ENCODE data around the gene DHRSX.

The DHRSX gene

DNA sequence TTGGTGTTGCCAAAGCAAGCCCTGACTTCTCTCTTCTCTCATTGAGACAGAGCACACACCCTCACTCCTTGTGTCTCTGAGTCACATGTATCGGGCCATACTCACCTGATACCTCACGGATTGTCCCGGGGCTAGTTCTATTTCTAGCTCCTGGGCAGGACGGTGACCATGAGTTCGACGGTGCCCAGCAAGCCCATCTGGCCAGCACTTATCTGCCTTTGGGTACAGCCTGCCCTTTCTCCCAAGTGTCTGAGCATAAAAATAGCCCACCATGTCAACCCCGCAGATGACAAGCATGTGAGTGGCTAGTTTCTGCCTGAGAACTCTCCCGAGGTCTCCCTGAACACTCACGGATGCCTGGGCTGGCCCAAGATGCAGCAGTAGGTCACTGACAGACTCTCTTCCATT, 158.5 kb downstream of the DHRSX start:
- H3K4ac ChIP-seq (ENCODE audit: low read length), result no peak overlapping the region
- no peak overlapping the region for H2BK120ac ChIP-seq (ENCODE audit: low read depth, low read length)
- no peak overlapping the region for H3K27ac ChIP-seq (replicated peaks; ENCODE audit: low read length)
- H3K4me2 ChIP-seq (ENCODE audit: insufficient read depth, low read length, poor library complexity, severe bottlenecking), result no peak overlapping the region
- H3K9me3 ChIP-seq (replicated peaks in 1 of 2; ENCODE audit: control insufficient read depth in 2 of 2, insufficient read depth in 1 of 2, low read depth in 1 of 2, low read length in 2 of 2), result peaks cover 5 to 24% of the 10 kb centered on the region in 2 donors
- H2BK12ac ChIP-seq (ENCODE audit: low read length), result no peak overlapping the region
- no peak overlapping the region for H3K4me3 ChIP-seq (ENCODE audit: low read length in 2 of 2)
- H3K9ac ChIP-seq (ENCODE audit: low read depth, low read length, poor library complexity), result no peak overlapping the region
- no peak overlapping the region for H3K23ac ChIP-seq (ENCODE audit: low read depth, low read length, poor library complexity)
- H3K79me1 ChIP-seq (ENCODE audit: low read depth, low read length), result peaks cover 2% of the 10 kb centered on the region
- H3K36me3 ChIP-seq (replicated peaks in 1 of 2; ENCODE audit: control insufficient read depth in 2 of 2, insufficient read depth in 2 of 2, low read length in 2 of 2), result no peaks in the 10 kb centered on the region
- peaks cover 0 to 2% of the 10 kb centered on the region in 2 donors for H3K4me1 ChIP-seq (ENCODE audit: control insufficient read depth in 2 of 2, insufficient read depth in 1 of 2, low read depth in 1 of 2, low read length in 2 of 2)
- no peak overlapping the region for H2BK5ac ChIP-seq (ENCODE audit: low read length)
- WGBS, 2 donors (ENCODE audit: extremely low coverage in 2 of 2, insufficient read length in 2 of 2, insufficient replicate concordance in 1 of 2), result no CpG with 5 or more reads among the region's 9 CpGs
- H2AK5ac ChIP-seq (ENCODE audit: low read depth, low read length), result no peak overlapping the region
- peak overlapping the region; percentile 55 for H3K18ac ChIP-seq (ENCODE audit: low read length)
- H3K27me3 ChIP-seq (ENCODE audit: control insufficient read depth in 3 of 3, insufficient read depth in 3 of 3, low read depth in 1 of 3, low read length in 3 of 3), result no peaks in the 10 kb centered on the region
- no peak overlapping the region for H3K14ac ChIP-seq (ENCODE audit: low read length)
- no peak overlapping the region for H4K91ac ChIP-seq (ENCODE audit: low read depth, low read length, poor library complexity)
- no peak overlapping the region for H4K8ac ChIP-seq (ENCODE audit: low read depth, low read length)
- H2BK15ac ChIP-seq (ENCODE audit: low read length), result no peak overlapping the region
- no peak for DNase-seq (ENCODE audit: low spot score)
- H2AFZ ChIP-seq (ENCODE audit: low read length), result no peak overlapping the region

DNA sequence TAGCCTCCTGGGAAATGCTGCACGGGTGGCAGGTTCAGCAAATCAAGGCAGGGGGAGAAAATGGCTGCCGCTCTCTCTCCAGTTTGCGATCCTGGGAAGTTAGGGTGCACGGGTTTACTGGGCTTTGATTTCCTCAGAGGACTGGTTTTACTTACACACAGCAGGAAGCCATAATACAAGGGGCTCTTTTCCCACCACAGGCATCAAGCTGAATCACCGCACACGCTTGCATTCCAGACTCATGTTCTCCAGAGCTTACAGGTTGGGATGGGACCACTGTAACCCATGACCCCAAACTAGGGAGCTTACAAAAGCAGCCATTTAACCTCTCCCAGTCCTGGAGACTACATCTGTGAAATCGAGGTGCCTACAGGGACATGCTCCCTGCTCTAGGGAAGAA, 159.8 kb downstream of the DHRSX start:
- Histone ChIP-seq H2AFZ (ENCODE audit: low read length) (no peak overlapping the region), H3K27me3 (ENCODE audit: control insufficient read depth in 3 of 3, insufficient read depth in 3 of 3, low read depth in 1 of 3, low read length in 3 of 3) (no peaks in the 10 kb centered on the region)
- no CpG with 5 or more reads among the region's 7 CpGs for WGBS, 2 donors (ENCODE audit: extremely low coverage in 2 of 2, insufficient read length in 2 of 2, insufficient replicate concordance in 1 of 2)

DNA sequence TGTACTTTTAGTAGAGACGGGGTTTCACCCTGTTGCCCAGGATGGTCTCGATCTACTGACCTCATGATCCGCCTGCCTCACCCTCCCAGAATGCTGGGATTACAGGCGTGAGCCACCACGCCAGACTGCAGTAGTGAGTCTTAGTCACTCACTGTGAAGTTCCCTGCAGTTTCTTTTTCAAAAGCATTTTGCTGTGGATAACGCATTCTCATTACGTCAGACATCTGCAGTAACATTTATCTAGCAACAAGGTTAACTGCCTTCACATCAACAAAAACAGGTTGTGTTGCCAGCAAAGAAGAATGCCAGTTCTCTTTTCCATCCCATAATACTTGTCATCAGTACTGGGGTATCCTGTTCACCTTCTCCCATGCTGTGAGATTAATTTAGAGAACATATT, 164.6 kb downstream of the DHRSX start:
- no CpG with 5 or more reads among the region's 7 CpGs for WGBS, 2 donors (ENCODE audit: extremely low coverage in 2 of 2, insufficient read length in 2 of 2, insufficient replicate concordance in 1 of 2)
- Histone ChIP-seq H4K91ac (ENCODE audit: low read depth, low read length, poor library complexity) (no peak overlapping the region), H3K18ac (ENCODE audit: low read length) (no peak overlapping the region), H3K14ac (ENCODE audit: low read length) (no peak overlapping the region), H3K27me3 (ENCODE audit: control insufficient read depth in 3 of 3, insufficient read depth in 3 of 3, low read depth in 1 of 3, low read length in 3 of 3) (no peaks in the 10 kb centered on the region), H2BK5ac (ENCODE audit: low read length) (no peak overlapping the region), H3K9me3 (replicated peaks in 1 of 2; ENCODE audit: control insufficient read depth in 2 of 2, insufficient read depth in 1 of 2, low read depth in 1 of 2, low read length in 2 of 2) (peaks cover 3 to 10% of the 10 kb centered on the region in 2 donors), H2BK12ac (ENCODE audit: low read length) (no peak overlapping the region), H2BK120ac (ENCODE audit: low read depth, low read length) (no peak overlapping the region), H3K4me1 (ENCODE audit: control insufficient read depth in 2 of 2, insufficient read depth in 1 of 2, low read depth in 1 of 2, low read length in 2 of 2) (peaks cover 0 to 4% of the 10 kb centered on the region in 2 donors), H2AK5ac (ENCODE audit: low read depth, low read length) (no peak overlapping the region), H4K8ac (ENCODE audit: low read depth, low read length) (no peak overlapping the region), H2BK15ac (ENCODE audit: low read length) (no peak overlapping the region), H3K27ac (replicated peaks; ENCODE audit: low read length) (no peak overlapping the region), H2AFZ (ENCODE audit: low read length) (no peak overlapping the region), H3K4me3 (ENCODE audit: low read length in 2 of 2) (no peak overlapping the region), H3K9ac (ENCODE audit: low read depth, low read length, poor library complexity) (no peak overlapping the region), H3K4ac (ENCODE audit: low read length) (no peak overlapping the region), H3K36me3 (replicated peaks in 1 of 2; ENCODE audit: control insufficient read depth in 2 of 2, insufficient read depth in 2 of 2, low read length in 2 of 2) (no peaks in the 10 kb centered on the region), H3K4me2 (ENCODE audit: insufficient read depth, low read length, poor library complexity, severe bottlenecking) (no peak overlapping the region), H3K79me1 (ENCODE audit: low read depth, low read length) (no peaks in the 10 kb centered on the region), H3K23ac (ENCODE audit: low read depth, low read length, poor library complexity) (no peak overlapping the region)
- no peak for DNase-seq (ENCODE audit: low spot score)

More for the DNA sequence above, 159.8 kb downstream of the DHRSX start:
- H4K91ac ChIP-seq (ENCODE audit: low read depth, low read length, poor library complexity), result no peak overlapping the region
- no peak overlapping the region for H3K9ac ChIP-seq (ENCODE audit: low read depth, low read length, poor library complexity)
- H2BK5ac ChIP-seq (ENCODE audit: low read length), result no peak overlapping the region
- H3K4me3 ChIP-seq (ENCODE audit: low read length in 2 of 2), result no peak overlapping the region
- no peak overlapping the region for H2BK15ac ChIP-seq (ENCODE audit: low read length)
- no peak overlapping the region for H3K14ac ChIP-seq (ENCODE audit: low read length)
- no peak overlapping the region for H3K4me2 ChIP-seq (ENCODE audit: insufficient read depth, low read length, poor library complexity, severe bottlenecking)
- no peak overlapping the region for H3K27ac ChIP-seq (replicated peaks; ENCODE audit: low read length)
- H3K9me3 ChIP-seq (replicated peaks in 1 of 2; ENCODE audit: control insufficient read depth in 2 of 2, insufficient read depth in 1 of 2, low read depth in 1 of 2, low read length in 2 of 2), result peaks cover 5 to 21% of the 10 kb centered on the region in 2 donors
- no peak overlapping the region for H4K8ac ChIP-seq (ENCODE audit: low read depth, low read length)
- no peak overlapping the region for H2BK120ac ChIP-seq (ENCODE audit: low read depth, low read length)
- H2AK5ac ChIP-seq (ENCODE audit: low read depth, low read length), result no peak overlapping the region
- DNase-seq (ENCODE audit: low spot score), result no peak
- H3K36me3 ChIP-seq (replicated peaks in 1 of 2; ENCODE audit: control insufficient read depth in 2 of 2, insufficient read depth in 2 of 2, low read length in 2 of 2), result no peaks in the 10 kb centered on the region
- no peak overlapping the region for H3K18ac ChIP-seq (ENCODE audit: low read length)
- no peak overlapping the region for H2BK12ac ChIP-seq (ENCODE audit: low read length)
- no peak overlapping the region for H3K23ac ChIP-seq (ENCODE audit: low read depth, low read length, poor library complexity)
- no peak overlapping the region for H3K4ac ChIP-seq (ENCODE audit: low read length)
- H3K4me1 ChIP-seq (ENCODE audit: control insufficient read depth in 2 of 2, insufficient read depth in 1 of 2, low read depth in 1 of 2, low read length in 2 of 2), result peaks cover 0 to 2% of the 10 kb centered on the region in 2 donors
- H3K79me1 ChIP-seq (ENCODE audit: low read depth, low read length), result peaks cover 2% of the 10 kb centered on the region

DNA sequence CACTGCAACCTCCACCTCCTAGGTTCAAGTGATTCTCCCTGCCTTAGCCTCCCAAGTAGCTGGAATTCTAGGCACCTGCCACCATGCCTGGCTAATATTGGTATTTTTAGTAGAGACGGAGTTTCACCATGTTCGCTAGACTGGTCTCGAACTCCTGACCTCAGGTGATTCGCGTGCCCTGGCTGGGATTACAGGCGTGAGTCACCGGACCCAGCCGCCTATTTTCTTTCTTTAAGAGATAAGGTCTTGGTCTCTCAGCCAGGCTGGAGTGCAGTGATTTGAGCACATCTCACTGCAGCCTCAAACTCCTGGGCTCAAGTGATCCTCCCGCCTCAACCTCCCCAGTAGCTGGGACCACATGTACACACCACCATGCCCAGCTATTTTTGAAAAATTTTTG, 166.5 kb downstream of the DHRSX start:
- Histone ChIP-seq H3K9ac (ENCODE audit: low read depth, low read length, poor library complexity) (no peak overlapping the region), H4K91ac (ENCODE audit: low read depth, low read length, poor library complexity) (no peak overlapping the region)

More for the DNA sequence above, 166.5 kb downstream of the DHRSX start:
- Histone ChIP-seq H4K8ac (ENCODE audit: low read depth, low read length) (no peak overlapping the region), H2AFZ (ENCODE audit: low read length) (no peak overlapping the region), H3K23ac (ENCODE audit: low read depth, low read length, poor library complexity) (no peak overlapping the region), H2BK12ac (ENCODE audit: low read length) (no peak overlapping the region), H3K36me3 (replicated peaks in 1 of 2; ENCODE audit: control insufficient read depth in 2 of 2, insufficient read depth in 2 of 2, low read length in 2 of 2) (no peaks in the 10 kb centered on the region), H2AK5ac (ENCODE audit: low read depth, low read length) (no peak overlapping the region), H2BK120ac (ENCODE audit: low read depth, low read length) (no peak overlapping the region), H2BK5ac (ENCODE audit: low read length) (no peak overlapping the region), H3K27me3 (ENCODE audit: control insufficient read depth in 3 of 3, insufficient read depth in 3 of 3, low read depth in 1 of 3, low read length in 3 of 3) (no peaks in the 10 kb centered on the region), H3K27ac (replicated peaks; ENCODE audit: low read length) (no peak overlapping the region), H3K79me1 (ENCODE audit: low read depth, low read length) (no peaks in the 10 kb centered on the region), H3K14ac (ENCODE audit: low read length) (no peak overlapping the region), H3K9me3 (replicated peaks in 1 of 2; ENCODE audit: control insufficient read depth in 2 of 2, insufficient read depth in 1 of 2, low read depth in 1 of 2, low read length in 2 of 2) (peaks cover 0 to 7% of the 10 kb centered on the region in 2 donors), H3K4me2 (ENCODE audit: insufficient read depth, low read length, poor library complexity, severe bottlenecking) (no peak overlapping the region), H3K4me1 (ENCODE audit: control insufficient read depth in 2 of 2, insufficient read depth in 1 of 2, low read depth in 1 of 2, low read length in 2 of 2) (peaks cover 0 to 4% of the 10 kb centered on the region in 2 donors), H2BK15ac (ENCODE audit: low read length) (no peak overlapping the region), H3K4ac (ENCODE audit: low read length) (no peak overlapping the region), H3K4me3 (ENCODE audit: low read length in 2 of 2) (no peak overlapping the region), H3K18ac (ENCODE audit: low read length) (no peak overlapping the region)
- WGBS, 2 donors (ENCODE audit: extremely low coverage in 2 of 2, insufficient read length in 2 of 2, insufficient replicate concordance in 1 of 2), result no CpG with 5 or more reads among the region's 9 CpGs
- DNase-seq (ENCODE audit: low spot score), result no peak
